ENCODE results near the gene CLDN7.

Gene CLDN7

GRCh38 chr17:7290166-7290565, 27.9 kb upstream of the CLDN7 start:
- in situ Hi-C loops (cut with HindIII; ENCODE audit: low pct_ligation_motif_present, low pct_unique_long_range_greater_than_20kb, low sequenced_read_pairs): no loop called here

GRCh38 chr17:7289256-7290032, 27.2 kb upstream of the CLDN7 start:
- in situ Hi-C loops (cut with HindIII; ENCODE audit: low pct_ligation_motif_present, low pct_unique_long_range_greater_than_20kb, low sequenced_read_pairs): no loop called here
- no peak for DNase-seq

More at GRCh38 chr17:7290166-7290565, 27.9 kb upstream of the CLDN7 start:
- DNase-seq: no peak

- no peak for DNase-seq
- in situ Hi-C loops (cut with HindIII; ENCODE audit: low pct_ligation_motif_present, low pct_unique_long_range_greater_than_20kb, low sequenced_read_pairs): no loop called here
Measured at GRCh38 chr17:7285679-7286078, 23.4 kb upstream of the CLDN7 start.

- DNase-seq: no peak
- in situ Hi-C loops (cut with HindIII; ENCODE audit: low pct_ligation_motif_present, low pct_unique_long_range_greater_than_20kb, low sequenced_read_pairs): no loop called here
Measured at GRCh38 chr17:7284911-7285310, 22.6 kb upstream of the CLDN7 start.

GRCh38 chr17:7283471-7284216, 21.4 kb upstream of the CLDN7 start:
- DNase-seq: no peak
- in situ Hi-C loops (cut with HindIII; ENCODE audit: low pct_ligation_motif_present, low pct_unique_long_range_greater_than_20kb, low sequenced_read_pairs): no loop called here

- no peak for DNase-seq
- in situ Hi-C loops (cut with HindIII; ENCODE audit: low pct_ligation_motif_present, low pct_unique_long_range_greater_than_20kb, low sequenced_read_pairs): no loop called here
Measured at GRCh38 chr17:7282752-7283321, 20.6 kb upstream of the CLDN7 start.

GRCh38 chr17:7281953-7282751, 19.9 kb upstream of the CLDN7 start:
- in situ Hi-C loops (cut with HindIII; ENCODE audit: low pct_ligation_motif_present, low pct_unique_long_range_greater_than_20kb, low sequenced_read_pairs): no loop called here

GRCh38 chr17:7281074-7281952, 19.0 kb upstream of the CLDN7 start, which contains the start of gene SLC2A4:
Gene SLC2A4 (plus strand): TSS chr17:7281718. CDS start chr17:7281935, 217 bp downstream.
- DNase-seq: peak; percentile 97
- in situ Hi-C loops (cut with HindIII; ENCODE audit: low pct_ligation_motif_present, low pct_unique_long_range_greater_than_20kb, low sequenced_read_pairs): no loop called here

More at GRCh38 chr17:7281953-7282751, 19.9 kb upstream of the CLDN7 start:
- no peak for DNase-seq

- in situ Hi-C loops (cut with HindIII; ENCODE audit: low pct_ligation_motif_present, low pct_unique_long_range_greater_than_20kb, low sequenced_read_pairs): no loop called here
- DNase-seq: peak; percentile 87
Measured at GRCh38 chr17:7280519-7281073, 18.3 kb upstream of the CLDN7 start.

GRCh38 chr17:7279448-7279847, 17.2 kb upstream of the CLDN7 start:
- in situ Hi-C loops (cut with HindIII; ENCODE audit: low pct_ligation_motif_present, low pct_unique_long_range_greater_than_20kb, low sequenced_read_pairs): no loop called here

GRCh38 chr17:7266784-7267183, 4.5 kb upstream of the CLDN7 start:
- DNase-seq: no peak
- in situ Hi-C loops (cut with HindIII; ENCODE audit: low pct_ligation_motif_present, low pct_unique_long_range_greater_than_20kb, low sequenced_read_pairs): no loop called here

More at GRCh38 chr17:7279448-7279847, 17.2 kb upstream of the CLDN7 start:
- no peak for DNase-seq

- no peak for DNase-seq
- in situ Hi-C loops (cut with HindIII; ENCODE audit: low pct_ligation_motif_present, low pct_unique_long_range_greater_than_20kb, low sequenced_read_pairs): no loop called here
Measured at GRCh38 chr17:7263801-7264078, 1.5 kb upstream of the CLDN7 start.

GRCh38 chr17:7262935-7263800, 890 bp upstream of the CLDN7 start:
- DNase-seq: no peak
- in situ Hi-C loops (cut with HindIII; ENCODE audit: low pct_ligation_motif_present, low pct_unique_long_range_greater_than_20kb, low sequenced_read_pairs): no loop called here

GRCh38 chr17:7261379-7262191, 693 bp downstream of the CLDN7 start:
- DNase-seq: no peak
- in situ Hi-C loops (cut with HindIII; ENCODE audit: low pct_ligation_motif_present, low pct_unique_long_range_greater_than_20kb, low sequenced_read_pairs): no loop called here

- DNase-seq: no peak
- in situ Hi-C loops (cut with HindIII; ENCODE audit: low pct_ligation_motif_present, low pct_unique_long_range_greater_than_20kb, low sequenced_read_pairs): no loop called here
Measured at GRCh38 chr17:7260651-7261378, 1.5 kb downstream of the CLDN7 start.
